BLaER1 treated with 17β-estradiol and CSF1 and Interleukin-3, amounts not matched to agents 10 nM and 100 nM (cell line): Measurements from ENCODE around the gene C16orf74.

Experiments
- H3K27ac ChIP-seq, 11 experiments: shearing (Covaris generic); formaldehyde crosslinking; 2 replicates each; pipeline ENCODE4 v1.8.1; 2022
- H3K27me3 ChIP-seq, 11 experiments: shearing (Covaris generic); formaldehyde crosslinking; 2 replicates each; pipeline ENCODE4 v1.8.1; 2022
- H3K36me3 ChIP-seq, 11 experiments: shearing (Covaris generic); formaldehyde crosslinking; 2 replicates each; pipeline ENCODE4 v1.8.1; 2022
- H3K4me1 ChIP-seq, 10 experiments: shearing (Covaris generic); formaldehyde crosslinking; 2 replicates each; pipeline ENCODE4 v1.8.1; 2022
- H3K4me2 ChIP-seq, 11 experiments: shearing (Covaris generic); formaldehyde crosslinking; 2 replicates each; pipeline ENCODE4 v1.8.1; 2022
- H3K4me3 ChIP-seq, 10 experiments: shearing (Covaris generic); formaldehyde crosslinking; 2 replicates each; pipeline ENCODE4 v1.8.1; 2022
- H3K9ac ChIP-seq, 11 experiments: shearing (Covaris generic); formaldehyde crosslinking; 2 replicates each; pipeline ENCODE4 v1.8.1; 2022
- H3K9me3 ChIP-seq, 11 experiments: shearing (Covaris generic); formaldehyde crosslinking; replicated peaks in 1 of 11; 2 replicates each; pipeline ENCODE4 v1.8.1; 2022
- H4K20me1 ChIP-seq, 11 experiments: shearing (Covaris generic); formaldehyde crosslinking; 2 replicates each; pipeline ENCODE4 v1.8.1; 2022
- Cebpa-rat ChIP-seq, 11 experiments: shearing (Covaris generic); IDR thresholded peaks; 2 replicates each; pipeline ENCODE4 v1.8.1; 2022

Gene C16orf74

DNA sequence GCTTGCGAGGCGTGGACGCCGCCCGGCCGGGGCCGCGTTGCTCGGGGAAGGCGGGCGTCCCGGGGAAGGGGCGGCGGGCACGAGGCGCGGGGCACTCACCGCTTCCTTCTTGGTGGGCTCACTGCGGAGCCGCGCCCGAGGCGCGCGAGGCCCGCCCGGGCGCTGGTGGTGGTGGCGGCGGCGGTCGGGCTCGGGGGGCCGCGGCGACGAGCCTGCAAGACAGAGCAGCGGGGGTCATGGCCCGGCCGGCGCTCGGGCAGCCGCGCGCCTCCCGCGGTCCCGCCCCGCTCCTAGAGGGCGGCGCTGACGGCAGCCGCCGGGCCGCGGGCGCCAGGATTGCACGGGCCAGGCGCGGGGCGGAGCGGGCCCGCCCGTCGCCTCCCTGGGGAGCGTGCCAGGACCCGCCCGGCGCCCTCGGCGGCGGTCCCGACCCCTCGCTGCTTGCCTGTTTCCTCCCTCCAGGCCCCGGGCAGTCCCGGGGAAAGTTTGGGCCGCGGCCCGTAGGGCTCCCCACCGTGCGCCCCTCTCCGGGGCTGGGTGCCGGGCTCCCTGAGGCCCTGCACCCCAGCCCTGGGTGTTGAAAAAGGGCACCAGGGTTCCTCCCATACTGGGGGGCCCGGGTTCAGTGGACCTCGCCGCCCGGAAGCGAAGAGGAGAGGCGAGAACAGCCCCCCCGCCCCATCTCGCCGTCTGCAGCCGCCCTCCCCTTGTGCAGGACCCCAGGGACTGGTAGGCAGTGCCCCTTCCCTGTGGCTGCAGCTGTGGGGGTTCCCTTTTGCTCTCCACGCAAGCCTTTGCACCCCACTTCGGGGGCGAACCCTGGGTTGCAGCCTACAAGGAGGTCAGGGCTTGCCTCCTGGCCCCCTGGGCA is at the start of gene C16orf74:
Gene C16orf74, minus strand, starts transcription at position 270 of the 871 bp plus-strand sequence. CDS start 15,879 bp downstream, outside the sequence.
- Histone ChIP-seq H3K9ac (peak within 1 kb of the TSS; percentile 48 to 79 (median 70); a peak in 21 of 22 replicates), H3K27me3 (peaks cover 0 to 66% (median 0%) of the 10 kb centered on the region in 11 experiments; a peak in 7 of 22 replicates)

DNA sequence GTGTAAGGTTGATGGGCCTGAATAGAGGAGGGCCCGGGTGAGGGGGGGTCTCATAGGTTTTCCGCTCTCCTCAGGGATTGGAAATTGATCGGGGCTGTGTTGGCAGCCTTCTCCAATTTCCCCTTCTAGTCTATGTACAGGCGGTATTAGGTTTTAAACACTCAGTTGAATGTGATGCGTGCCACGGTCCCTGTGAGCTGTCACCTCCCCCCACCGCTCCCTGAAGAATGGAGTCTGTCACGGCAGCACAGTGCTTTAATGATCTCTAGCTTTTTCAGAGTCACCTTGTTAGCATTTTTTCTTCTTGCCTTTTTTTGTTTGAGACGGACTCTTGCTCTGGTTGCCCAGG is 49.4 kb upstream of the C16orf74 start:
- Histone ChIP-seq H3K9ac (peak overlapping the region; percentile 96 to 100 (median 99)), H3K4me3 (peak overlapping the region; percentile 95 to 100 (median 99)), H3K27me3 (no peaks in the 10 kb centered on the region), H3K27ac (peak overlapping the region; percentile 96 to 99 (median 98)), H4K20me1 (peaks cover 71 to 94% (median 87%) of the 10 kb centered on the region in 11 experiments), H3K36me3 (peaks cover 60 to 72% (median 66%) of the 10 kb centered on the region in 11 experiments), H3K9me3 (no peaks in the 10 kb centered on the region), H3K4me2 (peak overlapping the region; percentile 87 to 99 (median 97)), H3K4me1 (peaks cover 24 to 47% (median 32%) of the 10 kb centered on the region in 10 experiments)
- TF ChIP-seq Cebpa-rat (IDR thresholded peaks at IDR 0.05), result no peak

More for the DNA sequence above, at the start of gene C16orf74:
- Histone ChIP-seq H3K4me3 (peak within 1 kb of the TSS; percentile 65 to 80 (median 71)), H3K27ac (peak within 1 kb of the TSS in 9 of 11 experiments; percentile 22 to 65 (median 56); a peak in 16 of 22 replicates), H4K20me1 (peaks cover 0 to 70% (median 33%) of the 10 kb centered on the region in 11 experiments; a peak in 17 of 22 replicates), H3K4me1 (peaks cover 67 to 100% (median 94%) of the 10 kb centered on the region in 10 experiments), H3K4me2 (peak within 1 kb of the TSS; percentile 98 to 100 (median 100)), H3K9me3 (no peaks in the 10 kb centered on the region), H3K36me3 (no peaks in the 10 kb centered on the region; a peak in 1 of 22 replicates)
- no peak for TF ChIP-seq Cebpa-rat (IDR thresholded peaks at IDR 0.05)

DNA sequence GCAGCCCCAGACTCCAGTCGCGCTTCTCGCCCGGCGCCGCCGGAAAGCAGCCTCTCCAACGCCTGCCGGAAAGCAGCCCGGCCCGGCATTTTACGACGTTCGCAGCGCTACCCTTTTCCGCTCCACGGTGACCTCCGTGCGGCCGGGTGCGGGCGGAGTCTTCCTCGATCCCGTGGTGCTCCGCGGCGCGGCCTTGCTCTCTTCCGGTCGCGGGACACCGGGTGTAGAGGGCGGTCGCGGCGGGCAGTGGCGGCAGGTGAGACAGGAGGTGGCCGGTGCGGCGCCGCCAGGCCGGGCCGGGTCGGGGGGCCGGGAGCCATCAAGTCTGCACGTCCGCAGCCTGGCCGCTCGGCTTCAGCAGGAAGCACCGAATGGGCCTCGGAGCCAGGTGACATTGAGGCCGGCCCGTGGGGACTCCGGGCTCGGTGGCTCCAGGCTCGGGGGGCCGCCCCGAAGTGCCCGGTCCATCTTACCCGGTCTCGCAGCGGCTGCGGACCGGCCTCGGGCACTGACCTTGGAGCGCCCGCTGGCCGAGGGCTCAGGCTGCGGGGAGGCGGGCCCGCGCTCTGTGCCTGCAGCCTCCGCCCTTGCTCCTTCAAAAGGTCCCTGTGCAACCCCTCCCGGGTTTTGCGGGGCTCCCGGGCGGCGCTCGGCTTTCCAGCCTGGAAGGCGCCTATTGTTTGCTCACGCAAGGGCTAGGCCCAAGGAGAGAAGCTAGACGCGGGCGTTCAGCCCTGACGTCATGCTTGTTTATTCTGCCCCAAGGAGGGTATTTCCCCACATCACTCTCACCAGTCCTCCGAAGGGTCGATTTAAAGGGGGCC is 48.8 kb upstream of the C16orf74 start, which contains the start of the genes COX4I1 and EMC8:
Gene COX4I1, plus strand, starts transcription at position 199 of the 824 bp plus-strand sequence. CDS start 1,511 bp downstream, outside the sequence.
Gene EMC8, minus strand, starts transcription at position 48 of the 824 bp plus-strand sequence. CDS start 249 bp downstream, outside the sequence.
- Histone ChIP-seq H3K4me1 (peaks cover 24 to 47% (median 32%) of the 10 kb centered on the region in 10 experiments), H3K4me3 (peak within 1 kb of the TSS; percentile 95 to 100 (median 99)), H3K9ac (peak within 1 kb of the TSS; percentile 96 to 100 (median 99)), H3K9me3 (no peaks in the 10 kb centered on the region), H3K36me3 (peaks cover 60 to 72% (median 66%) of the 10 kb centered on the region in 11 experiments), H3K4me2 (peak within 1 kb of the TSS; percentile 94 to 100 (median 98)), H4K20me1 (peaks cover 71 to 94% (median 87%) of the 10 kb centered on the region in 11 experiments), H3K27me3 (no peaks in the 10 kb centered on the region), H3K27ac (peak within 1 kb of the TSS; percentile 96 to 99 (median 98))
- TF ChIP-seq Cebpa-rat (IDR thresholded peaks at IDR 0.05), result no peak

- Histone ChIP-seq H3K4me1 (peaks cover 24 to 47% (median 32%) of the 10 kb centered on the region in 10 experiments), H3K27ac (peak overlapping the region; percentile 96 to 99 (median 98)), H3K9me3 (no peaks in the 10 kb centered on the region), H3K4me3 (peak overlapping the region; percentile 95 to 100 (median 99)), H3K4me2 (peak overlapping the region; percentile 93 to 100 (median 97)), H4K20me1 (peaks cover 70 to 94% (median 87%) of the 10 kb centered on the region in 11 experiments), H3K36me3 (peaks cover 58 to 72% (median 66%) of the 10 kb centered on the region in 11 experiments), H3K9ac (peak overlapping the region; percentile 96 to 100 (median 99)), H3K27me3 (no peaks in the 10 kb centered on the region)
- TF ChIP-seq Cebpa-rat (IDR thresholded peaks at IDR 0.05), result no peak
Measured at GRCh38 chr16:85798901-85799496, 48.1 kb upstream of the C16orf74 start.

- Histone ChIP-seq H3K4me2 (peak overlapping the region; percentile 93 to 100 (median 97)), H3K4me3 (peak overlapping the region; percentile 95 to 100 (median 99)), H4K20me1 (peaks cover 70 to 94% (median 87%) of the 10 kb centered on the region in 11 experiments), H3K4me1 (peaks cover 24 to 47% (median 32%) of the 10 kb centered on the region in 10 experiments), H3K27me3 (no peaks in the 10 kb centered on the region), H3K9me3 (no peaks in the 10 kb centered on the region), H3K9ac (peak overlapping the region; percentile 96 to 100 (median 99)), H3K27ac (peak overlapping the region; percentile 96 to 99 (median 98); a peak in 21 of 22 replicates), H3K36me3 (peaks cover 54 to 72% (median 66%) of the 10 kb centered on the region in 11 experiments)
- no peak for TF ChIP-seq Cebpa-rat (IDR thresholded peaks at IDR 0.05)
Measured at GRCh38 chr16:85798283-85798776, 47.4 kb upstream of the C16orf74 start.

DNA sequence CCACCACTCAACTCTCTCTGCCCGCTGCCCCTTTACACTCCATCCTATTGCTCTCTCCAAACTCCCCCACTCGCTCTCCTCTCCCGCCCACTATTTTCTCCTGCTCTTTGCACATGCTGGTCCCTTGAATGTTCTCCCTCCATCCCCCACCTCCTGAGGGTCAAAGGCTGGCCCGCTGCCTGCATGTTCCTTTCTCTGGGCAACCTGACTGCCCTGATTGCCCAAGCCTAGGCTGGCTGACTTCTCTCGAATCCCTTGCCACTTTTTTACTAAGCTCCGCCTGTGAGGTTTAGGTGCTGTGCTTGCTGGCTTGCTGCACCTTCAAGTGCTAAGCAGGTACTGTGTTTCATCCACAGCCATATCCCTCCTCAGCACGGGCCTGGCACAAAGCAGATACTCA is 45.7 kb upstream of the C16orf74 start:
- Histone ChIP-seq H3K4me2 (peak overlapping the region in 2 of 11 experiments; percentile 7 to 95; a peak in 1 of 22 replicates), H3K9ac (peak overlapping the region in 3 of 11 experiments; percentile 17 to 34 (median 32); a peak in 3 of 22 replicates), H3K27ac (no peak overlapping the region), H3K27me3 (no peaks in the 10 kb centered on the region), H3K36me3 (peaks cover 54 to 72% (median 66%) of the 10 kb centered on the region in 11 experiments), H3K4me1 (peaks cover 24 to 35% (median 27%) of the 10 kb centered on the region in 10 experiments), H4K20me1 (peaks cover 70 to 94% (median 89%) of the 10 kb centered on the region in 11 experiments; a peak in 21 of 22 replicates), H3K9me3 (no peaks in the 10 kb centered on the region), H3K4me3 (no peak overlapping the region)
- no peak for TF ChIP-seq Cebpa-rat (IDR thresholded peaks at IDR 0.05)

DNA sequence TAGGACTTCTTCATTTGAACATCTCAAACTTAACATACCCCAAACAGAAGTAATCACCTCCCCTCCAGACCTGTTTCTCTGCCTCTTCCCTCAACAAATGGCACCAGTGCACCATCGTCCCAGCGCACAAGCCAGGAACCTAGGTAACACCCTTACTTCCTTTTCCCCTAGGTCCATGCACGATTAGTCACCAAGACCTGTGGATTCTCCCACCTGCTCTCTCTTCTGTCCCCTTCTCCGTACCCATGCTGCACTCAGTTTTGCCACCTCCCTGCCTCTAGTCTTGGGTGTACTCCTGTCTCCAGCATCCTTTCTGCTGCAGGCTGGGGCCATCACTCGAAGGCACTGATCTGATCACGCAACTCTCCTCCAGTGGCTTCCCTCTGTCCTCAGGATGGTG is 45.3 kb upstream of the C16orf74 start:
- Histone ChIP-seq H3K36me3 (peaks cover 52 to 72% (median 66%) of the 10 kb centered on the region in 11 experiments), H4K20me1 (peaks cover 70 to 94% (median 89%) of the 10 kb centered on the region in 11 experiments; a peak in 21 of 22 replicates)
- no peak for TF ChIP-seq Cebpa-rat (IDR thresholded peaks at IDR 0.05)

More for the DNA sequence above, 45.3 kb upstream of the C16orf74 start:
- H3K9me3 ChIP-seq, result no peaks in the 10 kb centered on the region
- H3K27me3 ChIP-seq, result no peaks in the 10 kb centered on the region
- no peak overlapping the region for H3K4me3 ChIP-seq
- H3K9ac ChIP-seq, result peak overlapping the region in 3 of 11 experiments; percentile 17 to 34 (median 32); a peak in 3 of 22 replicates
- no peak overlapping the region for H3K4me2 ChIP-seq
- H3K4me1 ChIP-seq, result peaks cover 20 to 31% (median 23%) of the 10 kb centered on the region in 10 experiments
- H3K27ac ChIP-seq, result no peak overlapping the region
